GM18858 (cell line): ENCODE data around the gene PLOD2.

Experiments used
- ATAC-seq: cut with Tn5 transposase; IDR thresholded peaks from one replicate; pipeline ENCODE4 v1.9.1; 2021; ENCODE audit not compliant: unreplicated experiment

PLOD2 gene

GRCh38 chr3:146102885-146103284 is 58.1 kb downstream of the PLOD2 start:
- no peak for ATAC-seq

- no peak for ATAC-seq
These were observed 59.4 kb downstream of the PLOD2 start for GRCh38 chr3:146101538-146101937.

- no peak for ATAC-seq
These were observed 60.0 kb downstream of the PLOD2 start for GRCh38 chr3:146100825-146101444.

GRCh38 chr3:146100180-146100579 is 60.8 kb downstream of the PLOD2 start:
- no peak for ATAC-seq

GRCh38 chr3:146099316-146099715 is 61.7 kb downstream of the PLOD2 start:
- no peak for ATAC-seq

GRCh38 chr3:146093896-146094295 is 67.1 kb downstream of the PLOD2 start:
- no peak for ATAC-seq

GRCh38 chr3:146092230-146092629 is 68.8 kb downstream of the PLOD2 start:
- ATAC-seq, result no peak

GRCh38 chr3:146091397-146091796 is 69.6 kb downstream of the PLOD2 start:
- peak; percentile 50 for ATAC-seq

- no peak for ATAC-seq
These were observed 70.5 kb downstream of the PLOD2 start for GRCh38 chr3:146090521-146090920.

GRCh38 chr3:146088840-146089239 is 72.1 kb downstream of the PLOD2 start:
- ATAC-seq, result no peak

GRCh38 chr3:146087116-146087515 is 73.9 kb downstream of the PLOD2 start:
- no peak for ATAC-seq

- ATAC-seq, result no peak
These were observed 74.8 kb downstream of the PLOD2 start for GRCh38 chr3:146086211-146086610.

- no peak for ATAC-seq
These were observed 75.3 kb downstream of the PLOD2 start for GRCh38 chr3:146085678-146086077.

- no peak for ATAC-seq
These were observed 80.4 kb downstream of the PLOD2 start for GRCh38 chr3:146080578-146080977.

- no peak for ATAC-seq
These were observed 83.0 kb downstream of the PLOD2 start for GRCh38 chr3:146078031-146078430.

GRCh38 chr3:146077181-146077580 is 83.8 kb downstream of the PLOD2 start:
- no peak for ATAC-seq

GRCh38 chr3:146072824-146073223 is 88.2 kb downstream of the PLOD2 start:
- ATAC-seq, result no peak

GRCh38 chr3:146072061-146072460 is 88.9 kb downstream of the PLOD2 start:
- ATAC-seq, result no peak

- no peak for ATAC-seq
These were observed 89.4 kb downstream of the PLOD2 start for GRCh38 chr3:146071632-146072031.

GRCh38 chr3:146067048-146067447 is 93.9 kb downstream of the PLOD2 start:
- no peak for ATAC-seq

- no peak for ATAC-seq
These were observed 95.4 kb downstream of the PLOD2 start for GRCh38 chr3:146065573-146066006.

GRCh38 chr3:146058241-146058640 is 102.7 kb downstream of the PLOD2 start:
- ATAC-seq, result no peak

- ATAC-seq, result no peak
These were observed 108.1 kb downstream of the PLOD2 start for GRCh38 chr3:146052791-146053310.
